ENCODE results near the gene PDLIM5. TPM values are rescaled to one million over a fixed set of nuclear protein-coding genes. Genes with fewer than 3 reads are reported as not detected.

The PDLIM5 gene
- total RNA-seq, 4 donors from 2014 or later: 62.9 to 133 (median 110) TPM

DNA sequence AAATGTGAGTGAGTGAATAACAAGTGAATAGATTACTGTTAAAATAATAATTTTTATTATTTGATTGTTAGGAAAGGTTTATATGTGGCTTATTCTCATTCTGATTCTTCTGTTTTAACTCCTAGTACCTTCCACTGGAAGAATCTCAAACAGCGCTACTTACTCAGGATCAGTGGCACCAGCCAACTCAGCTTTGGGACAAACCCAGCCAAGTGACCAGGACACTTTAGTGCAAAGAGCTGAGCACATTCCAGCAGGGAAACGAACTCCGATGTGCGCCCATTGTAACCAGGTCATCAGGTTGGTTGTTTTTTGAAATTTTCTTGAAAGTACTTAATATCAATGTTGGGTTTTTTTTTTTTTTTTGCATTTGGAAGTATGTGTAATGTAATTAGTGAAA lies 188.4 kb downstream of the PDLIM5 start:
- Histone ChIP-seq H3K36me3 (peaks cover 0 to 17% (median 7%) of the 10 kb centered on the region in 4 donors), H3K27ac (no peak overlapping the region), H3K4me1 (no peaks in the 10 kb centered on the region), H3K9me3 (no peaks in the 10 kb centered on the region), H3K4me3 (no peak overlapping the region), H3K27me3 (no peaks in the 10 kb centered on the region)
- DNase-seq: no peak
- TF ChIP-seq POLR2A (IDR thresholded peaks at IDR 0.05): no peak
- TF ChIP-seq, protein P1, sequence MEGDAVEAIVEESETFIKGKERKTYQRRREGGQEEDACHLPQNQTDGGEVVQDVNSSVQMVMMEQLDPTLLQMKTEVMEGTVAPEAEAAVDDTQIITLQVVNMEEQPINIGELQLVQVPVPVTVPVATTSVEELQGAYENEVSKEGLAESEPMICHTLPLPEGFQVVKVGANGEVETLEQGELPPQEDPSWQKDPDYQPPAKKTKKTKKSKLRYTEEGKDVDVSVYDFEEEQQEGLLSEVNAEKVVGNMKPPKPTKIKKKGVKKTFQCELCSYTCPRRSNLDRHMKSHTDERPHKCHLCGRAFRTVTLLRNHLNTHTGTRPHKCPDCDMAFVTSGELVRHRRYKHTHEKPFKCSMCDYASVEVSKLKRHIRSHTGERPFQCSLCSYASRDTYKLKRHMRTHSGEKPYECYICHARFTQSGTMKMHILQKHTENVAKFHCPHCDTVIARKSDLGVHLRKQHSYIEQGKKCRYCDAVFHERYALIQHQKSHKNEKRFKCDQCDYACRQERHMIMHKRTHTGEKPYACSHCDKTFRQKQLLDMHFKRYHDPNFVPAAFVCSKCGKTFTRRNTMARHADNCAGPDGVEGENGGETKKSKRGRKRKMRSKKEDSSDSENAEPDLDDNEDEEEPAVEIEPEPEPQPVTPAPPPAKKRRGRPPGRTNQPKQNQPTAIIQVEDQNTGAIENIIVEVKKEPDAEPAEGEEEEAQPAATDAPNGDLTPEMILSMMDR (IDR thresholded peaks at IDR 0.05): no peak
- TF ChIP-seq POLR2AphosphoS5 (IDR thresholded peaks at IDR 0.05): no peak
- TF ChIP-seq EP300 (IDR thresholded peaks at IDR 0.05; ENCODE audit: low read depth): no peak
- intact Hi-C loops (cut with DNase I; ENCODE audit: low total_unique reads): no loop called here
- in situ Hi-C loops (cut with MboI; ENCODE audit: low pct_ligation_motif_present in 1 of 4, low pct_unique_long_range_greater_than_20kb in 1 of 4, low sequenced_read_pairs in 3 of 4): loop anchor here in 1 of 4 donors (25.0 kb wide), 1 partner anchor 472 kb away; no protein-coding TSS in a partner anchor
- WGBS, 2 donors (ENCODE audit: low coverage in 1 of 2): 95 to 96% methylated on average over 4 of the region's 4 CpGs

DNA sequence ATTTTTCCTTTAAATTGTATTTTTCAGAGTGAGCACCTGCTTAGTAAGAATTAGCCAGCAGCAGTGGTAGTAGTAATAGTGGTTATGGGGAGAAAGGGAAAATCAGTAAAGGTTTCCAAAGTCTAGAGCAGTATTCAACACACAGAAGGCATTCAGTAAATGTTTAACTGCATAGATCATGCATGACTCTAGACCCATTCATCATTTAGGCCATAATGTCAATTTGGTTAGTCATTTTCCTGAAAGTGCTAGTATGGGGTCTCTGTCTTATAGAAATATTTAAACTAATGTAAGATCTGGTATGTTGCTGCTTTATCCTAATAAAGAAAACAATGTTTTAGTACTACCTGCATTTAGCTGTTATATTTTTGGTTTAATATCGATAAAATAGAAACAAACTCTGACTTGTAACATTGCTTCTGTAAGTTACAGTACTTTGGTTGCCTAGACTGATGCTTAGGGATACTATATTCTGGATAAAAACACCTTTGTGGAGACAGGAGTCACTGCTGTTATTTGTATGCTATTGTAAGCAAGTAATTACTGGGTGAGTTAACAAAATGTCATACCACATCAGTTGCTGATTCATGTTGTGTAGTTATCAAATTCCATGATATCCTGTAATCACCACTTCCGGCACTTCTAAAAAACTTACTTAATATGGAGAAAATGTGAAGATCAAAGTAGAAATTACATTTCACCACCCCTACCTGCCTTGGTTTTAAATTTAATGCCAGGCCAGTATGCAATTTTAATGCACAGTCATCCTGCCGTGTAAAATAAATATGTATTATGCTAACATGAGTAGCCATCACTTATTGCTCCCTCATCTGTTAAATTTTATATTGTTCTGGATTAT lies 190.2 kb downstream of the PDLIM5 start:
- peaks cover 0 to 31% (median 12%) of the 10 kb centered on the region in 4 donors for H3K36me3 ChIP-seq
- in situ Hi-C loops (cut with MboI; ENCODE audit: low pct_ligation_motif_present in 1 of 4, low pct_unique_long_range_greater_than_20kb in 1 of 4, low sequenced_read_pairs in 3 of 4): loop anchor here in 1 of 4 donors (25.0 kb wide), 1 partner anchor 470 kb away; no protein-coding TSS in a partner anchor

DNA sequence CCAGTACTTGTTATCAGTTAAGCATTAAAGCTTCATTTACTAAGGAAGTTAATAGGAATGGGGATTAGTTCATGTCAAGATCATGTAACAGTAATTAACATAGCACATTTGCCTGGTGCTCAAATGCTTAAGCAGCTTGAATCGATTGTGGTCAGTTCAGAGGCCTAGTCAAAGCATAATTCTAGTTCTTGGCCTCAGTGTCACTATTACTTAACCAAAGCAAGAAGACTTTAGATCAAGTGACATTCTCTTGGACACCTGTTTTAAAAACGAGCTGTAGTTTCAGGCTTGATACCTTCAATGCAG lies 190.8 kb downstream of the PDLIM5 start:
- H3K36me3 ChIP-seq: peaks cover 0 to 31% (median 12%) of the 10 kb centered on the region in 4 donors
- intact Hi-C loops (cut with DNase I; ENCODE audit: low total_unique reads): no loop called here
- no peak overlapping the region for H3K27ac ChIP-seq

More for the DNA sequence above, 190.2 kb downstream of the PDLIM5 start:
- no peak for TF ChIP-seq POLR2AphosphoS5 (IDR thresholded peaks at IDR 0.05)
- no peak for TF ChIP-seq POLR2A (IDR thresholded peaks at IDR 0.05)
- TF ChIP-seq EP300 (IDR thresholded peaks at IDR 0.05; ENCODE audit: low read depth): no peak
- TF ChIP-seq, protein P1 (IDR thresholded peaks at IDR 0.05): no peak
- intact Hi-C loops (cut with DNase I; ENCODE audit: low total_unique reads): no loop called here
- WGBS, 2 donors (ENCODE audit: low coverage in 1 of 2): 89 to 97% methylated on average over 3 of the region's 3 CpGs
- H3K4me1 ChIP-seq: no peaks in the 10 kb centered on the region
- H3K27me3 ChIP-seq: no peaks in the 10 kb centered on the region
- H3K27ac ChIP-seq: no peak overlapping the region
- H3K9me3 ChIP-seq: no peaks in the 10 kb centered on the region
- no peak overlapping the region for H3K4me3 ChIP-seq
- DNase-seq: no peak

DNA sequence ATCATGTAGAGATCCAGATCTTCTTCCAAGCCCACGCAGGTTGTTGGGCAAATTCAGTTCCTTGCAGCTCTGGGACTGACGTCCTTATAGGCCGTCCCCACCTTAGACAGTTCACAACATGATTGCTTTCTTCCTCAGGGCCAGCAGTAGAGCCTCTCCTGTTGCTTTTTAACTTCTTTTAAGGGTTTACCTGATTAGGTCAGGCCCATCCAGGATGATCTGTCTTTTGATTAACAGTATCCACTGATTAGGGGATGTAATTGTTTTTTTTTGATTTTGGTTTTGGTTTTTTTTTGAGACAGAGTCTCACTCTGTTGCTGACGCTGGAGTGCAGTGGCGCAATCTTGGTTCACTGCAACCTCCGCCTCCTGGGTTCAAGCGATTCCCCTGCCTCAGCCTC lies 197.0 kb downstream of the PDLIM5 start:
- in situ Hi-C loops (cut with MboI; ENCODE audit: low pct_ligation_motif_present in 1 of 4, low pct_unique_long_range_greater_than_20kb in 1 of 4, low sequenced_read_pairs in 3 of 4): loop anchor here in 1 of 4 donors (25.0 kb wide), 1 partner anchor 464 kb away; no protein-coding TSS in a partner anchor
- intact Hi-C loops (cut with DNase I; ENCODE audit: low total_unique reads): no loop called here
- DNase-seq: no peak

More for the DNA sequence above, 190.8 kb downstream of the PDLIM5 start:
- DNase-seq: no peak
- no peak for TF ChIP-seq EP300 (IDR thresholded peaks at IDR 0.05; ENCODE audit: low read depth)
- TF ChIP-seq, protein P1 (IDR thresholded peaks at IDR 0.05): no peak
- no peak for TF ChIP-seq POLR2A (IDR thresholded peaks at IDR 0.05)
- no peak for TF ChIP-seq POLR2AphosphoS5 (IDR thresholded peaks at IDR 0.05)
- H3K4me1 ChIP-seq: no peaks in the 10 kb centered on the region
- no peak overlapping the region for H3K4me3 ChIP-seq
- no peaks in the 10 kb centered on the region for H3K9me3 ChIP-seq
- in situ Hi-C loops (cut with MboI; ENCODE audit: low pct_ligation_motif_present in 1 of 4, low pct_unique_long_range_greater_than_20kb in 1 of 4, low sequenced_read_pairs in 3 of 4): loop anchor here in 1 of 4 donors (25.0 kb wide), 1 partner anchor 470 kb away; no protein-coding TSS in a partner anchor
- WGBS, 2 donors (ENCODE audit: low coverage in 1 of 2): 77 to 80% methylated on average over 1 to 2 of the region's 2 CpGs
- H3K27me3 ChIP-seq: no peaks in the 10 kb centered on the region

More for the DNA sequence above, 197.0 kb downstream of the PDLIM5 start:
- Histone ChIP-seq H3K9me3 (no peaks in the 10 kb centered on the region), H3K27ac (no peak overlapping the region), H3K36me3 (peaks cover 0 to 15% (median 5%) of the 10 kb centered on the region in 4 donors), H3K4me1 (peaks cover 8 to 26% (median 25%) of the 10 kb centered on the region in 4 donors), H3K4me3 (no peak overlapping the region), H3K27me3 (no peaks in the 10 kb centered on the region)
- WGBS, 2 donors (ENCODE audit: low coverage in 1 of 2): 93 to 96% methylated on average over 3 to 7 of the region's 7 CpGs
- TF ChIP-seq POLR2A (IDR thresholded peaks at IDR 0.05) (no peak), POLR2AphosphoS5 (IDR thresholded peaks at IDR 0.05) (no peak), EP300 (IDR thresholded peaks at IDR 0.05; ENCODE audit: low read depth) (no peak)
- TF ChIP-seq, protein P1 (IDR thresholded peaks at IDR 0.05): no peak

Measured in transverse colon (tissue), 4 donors.